H1 (cell line): Measurements from ENCODE around the gene TTC23. TPM values are rescaled to one million over a fixed set of nuclear protein-coding genes. Genes with fewer than 3 reads are reported as not detected.

Source experiments
- CEBPB ChIP-seq: IDR thresholded peaks from 2 replicates; pipeline ENCODE4 v1.6.1; 2012; ENCODE audit warnings: low read depth, low read length
- SP4 ChIP-seq: IDR thresholded peaks from 2 replicates; pipeline ENCODE4 v1.6.1; 2012; ENCODE audit warnings: low read length, inconsistent platforms
- TCF12 ChIP-seq: IDR thresholded peaks from 2 replicates; pipeline ENCODE4 v1.6.1; 2011; ENCODE audit warnings: low read depth, mild to moderate bottlenecking, low read length
- YY1 ChIP-seq: IDR thresholded peaks from 2 replicates; pipeline ENCODE4 v1.6.1; 2011; ENCODE audit warnings: low read depth, mild to moderate bottlenecking, low read length
- ZNF274 ChIP-seq: IDR thresholded peaks from 2 replicates; pipeline ENCODE4 v1.7.0; 2012; ENCODE audit warnings: low read length, borderline replicate concordance; ENCODE audit errors: extremely low read depth
- polyA plus RNA-seq, 7 experiments: library from polyadenylated mRNA; depleted of rRNA in 3 of 7; stranded (reverse) in 5 of 7; unstranded in 2 of 7; fragments of >200 nt in 5 of 7; fragments of 200-250 nt in 2 of 7; gene quantifications; 1 replicate in 5 of 7; 2 replicates in 1 of 7; 4 replicates in 1 of 7; pipeline versions ENCODE4 v1.2.1 to v1.2.3, GENCODE V29; 2011 to 2013; ENCODE audit warnings: missing spikeins in 2 of 7, mixed read lengths in 2 of 7
- total RNA-seq: library from RNA; stranded (reverse); fragmentation: NEBNext Ultra II Directional; extraction: Animal tissue kit (Norgen Biotek cat#: 25700); gene quantifications from 2 replicates; pipeline ENCODE4 v1.2.1, GENCODE V29; 2021
- TF ChIP-seq, protein P1 (sequence below): IDR thresholded peaks from 2 replicates; pipeline ENCODE4 v1.6.1; 2011; ENCODE audit warnings: low read depth, mild to moderate bottlenecking, low read length; ENCODE audit not compliant: insufficient read depth
- TF ChIP-seq, protein P2 (sequence below): IDR thresholded peaks from 2 replicates; pipeline ENCODE4 v1.6.1; 2012; ENCODE audit warnings: low read length, inconsistent platforms

The TTC23 gene
- total and polyA plus RNA-seq, 2 of the 8 experiments (the other 6 are each of a cell fraction or from before 2014, with no cell fraction given), result 4.8 to 23.0 TPM

DNA sequence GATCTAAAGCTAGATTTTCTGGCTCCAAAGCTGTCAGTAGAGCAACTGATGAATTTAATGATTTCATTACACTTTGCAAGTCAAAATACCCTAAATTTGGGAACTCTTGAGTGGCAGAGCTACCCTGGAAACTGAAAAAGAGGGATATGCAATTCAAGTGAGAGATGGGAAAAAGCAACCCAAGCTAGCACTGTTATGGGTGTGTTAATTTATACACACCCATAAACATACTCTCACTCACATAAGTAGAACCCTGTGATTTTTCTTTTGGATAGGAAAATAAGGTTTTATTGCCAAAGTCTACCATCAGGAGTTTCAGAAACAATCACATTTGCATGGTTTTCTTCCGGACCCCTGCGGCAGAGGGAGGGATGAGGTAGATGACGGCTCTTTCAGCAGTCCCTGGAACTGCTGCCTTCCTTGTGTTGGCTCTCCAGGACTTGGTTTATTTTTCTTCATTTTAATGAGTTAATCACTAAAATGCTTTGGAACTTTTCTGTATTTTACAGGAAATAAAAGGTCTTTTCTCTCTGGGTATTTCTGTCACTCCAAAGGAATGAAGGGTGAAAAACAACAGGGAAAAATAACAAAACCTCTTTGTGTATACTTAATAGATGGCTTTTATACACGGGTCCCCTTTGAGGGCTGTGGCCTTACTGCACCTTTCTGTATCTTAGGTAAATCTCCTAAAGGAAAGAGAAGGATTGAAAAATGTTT, 63.8 kb downstream of the TTC23 start (continued):
- TF ChIP-seq ZNF274, result no peak
- TF ChIP-seq, protein P1, sequence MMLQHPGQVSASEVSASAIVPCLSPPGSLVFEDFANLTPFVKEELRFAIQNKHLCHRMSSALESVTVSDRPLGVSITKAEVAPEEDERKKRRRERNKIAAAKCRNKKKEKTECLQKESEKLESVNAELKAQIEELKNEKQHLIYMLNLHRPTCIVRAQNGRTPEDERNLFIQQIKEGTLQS, result no peak
- no peak for TF ChIP-seq SP4
- TF ChIP-seq CEBPB, result no peak
- TF ChIP-seq, protein P2, sequence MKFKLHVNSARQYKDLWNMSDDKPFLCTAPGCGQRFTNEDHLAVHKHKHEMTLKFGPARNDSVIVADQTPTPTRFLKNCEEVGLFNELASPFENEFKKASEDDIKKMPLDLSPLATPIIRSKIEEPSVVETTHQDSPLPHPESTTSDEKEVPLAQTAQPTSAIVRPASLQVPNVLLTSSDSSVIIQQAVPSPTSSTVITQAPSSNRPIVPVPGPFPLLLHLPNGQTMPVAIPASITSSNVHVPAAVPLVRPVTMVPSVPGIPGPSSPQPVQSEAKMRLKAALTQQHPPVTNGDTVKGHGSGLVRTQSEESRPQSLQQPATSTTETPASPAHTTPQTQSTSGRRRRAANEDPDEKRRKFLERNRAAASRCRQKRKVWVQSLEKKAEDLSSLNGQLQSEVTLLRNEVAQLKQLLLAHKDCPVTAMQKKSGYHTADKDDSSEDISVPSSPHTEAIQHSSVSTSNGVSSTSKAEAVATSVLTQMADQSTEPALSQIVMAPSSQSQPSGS, result no peak
- TF ChIP-seq TCF12, result no peak
- TF ChIP-seq YY1, result no peak
- TF ChIP-seq, all 59 proteins: peak for 0
